HG03135 (cell line): Measurements from ENCODE around the gene MDFIC.
A peak's percentile ranks its signal among the peaks of the same experiment; 100 is the strongest.
"Not testable (repeated sequence)": the region's sequence is repeated elsewhere in the genome, so short reads cannot be mapped to it uniquely, and the experiment has no call there.

Experiments
- ATAC-seq: cut with Tn5 transposase; IDR thresholded peaks from one replicate; pipeline ENCODE4 v1.9.1; 2021; ENCODE audit warnings: mild to moderate bottlenecking, moderate library complexity; ENCODE audit not compliant: unreplicated experiment

Gene MDFIC, protein sequence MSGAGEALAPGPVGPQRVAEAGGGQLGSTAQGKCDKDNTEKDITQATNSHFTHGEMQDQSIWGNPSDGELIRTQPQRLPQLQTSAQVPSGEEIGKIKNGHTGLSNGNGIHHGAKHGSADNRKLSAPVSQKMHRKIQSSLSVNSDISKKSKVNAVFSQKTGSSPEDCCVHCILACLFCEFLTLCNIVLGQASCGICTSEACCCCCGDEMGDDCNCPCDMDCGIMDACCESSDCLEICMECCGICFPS

DNA sequence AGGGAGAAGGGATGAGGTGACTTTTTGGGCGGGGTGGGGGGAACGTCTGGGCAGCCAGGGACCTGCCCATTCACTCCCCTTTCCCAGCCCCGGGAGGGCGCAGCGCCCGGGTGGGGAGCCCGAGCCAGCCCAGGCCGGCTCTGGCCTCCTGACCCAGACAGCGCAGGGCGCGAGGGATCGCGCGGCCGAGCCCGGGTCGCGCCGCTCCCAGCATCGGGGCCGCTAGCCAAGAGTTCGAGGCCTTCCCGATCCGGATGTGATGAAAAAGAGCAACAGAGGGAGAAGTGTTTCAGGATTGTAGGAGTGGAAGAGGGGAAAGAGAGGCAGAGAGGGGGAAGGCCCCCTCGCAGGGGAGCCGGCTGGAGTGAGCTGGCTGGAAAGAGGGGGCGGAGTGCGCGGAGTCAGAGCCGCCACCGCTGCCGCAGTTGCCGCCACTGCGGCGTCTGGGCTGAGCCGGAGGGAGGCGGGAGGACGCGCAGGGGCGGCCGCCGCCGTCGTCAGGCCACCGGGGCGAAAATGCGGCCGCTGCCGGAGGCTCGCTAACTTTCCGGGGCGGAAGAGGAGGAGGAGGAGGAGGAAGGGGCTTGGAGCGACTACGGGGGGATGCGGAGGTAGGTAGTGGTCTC is at the start of gene MDFIC:
Gene MDFIC, plus strand, starts transcription at position 69 of the 626 bp plus-strand sequence. CDS start 940 bp downstream, outside the sequence.
- peak; percentile 43 for ATAC-seq

DNA sequence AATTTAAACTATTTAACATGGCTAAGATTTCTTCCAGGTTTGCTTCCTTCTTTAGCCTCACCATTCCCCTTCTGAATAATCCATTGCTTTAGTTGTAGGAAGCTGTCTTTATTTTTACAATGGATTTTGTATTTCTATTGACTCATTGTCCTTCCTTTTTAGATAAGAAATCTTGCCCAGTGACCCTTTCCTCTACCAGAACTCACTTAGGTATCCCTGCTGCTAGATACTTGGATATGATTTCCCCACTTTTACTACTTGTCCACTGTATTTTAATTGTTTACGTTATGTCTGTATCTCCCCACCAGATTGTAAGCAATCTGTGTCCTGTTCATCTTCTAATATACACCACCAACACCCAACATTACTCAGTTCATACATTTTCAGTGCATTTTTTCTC is 47.7 kb upstream of the MDFIC start:
- ATAC-seq = no peak

DNA sequence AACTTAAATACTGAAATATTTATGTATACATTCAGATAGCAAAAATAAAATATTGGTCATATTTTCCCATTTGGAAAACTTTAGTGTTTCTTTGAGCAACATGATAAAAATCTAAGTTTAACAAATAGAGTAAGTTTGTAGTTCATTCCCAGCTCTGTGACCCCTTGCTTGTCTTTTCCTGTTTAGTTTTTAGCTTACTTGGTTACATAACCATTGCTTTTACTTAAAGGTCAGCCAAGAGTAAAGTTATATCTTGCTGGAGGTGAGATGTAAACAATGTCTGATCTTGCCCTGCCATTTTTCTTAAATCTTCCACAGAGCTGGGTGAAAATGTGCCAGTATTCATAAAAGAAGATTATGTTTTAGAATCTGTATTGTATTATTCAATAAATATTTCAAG is 46.7 kb upstream of the MDFIC start:
- no peak for ATAC-seq

DNA sequence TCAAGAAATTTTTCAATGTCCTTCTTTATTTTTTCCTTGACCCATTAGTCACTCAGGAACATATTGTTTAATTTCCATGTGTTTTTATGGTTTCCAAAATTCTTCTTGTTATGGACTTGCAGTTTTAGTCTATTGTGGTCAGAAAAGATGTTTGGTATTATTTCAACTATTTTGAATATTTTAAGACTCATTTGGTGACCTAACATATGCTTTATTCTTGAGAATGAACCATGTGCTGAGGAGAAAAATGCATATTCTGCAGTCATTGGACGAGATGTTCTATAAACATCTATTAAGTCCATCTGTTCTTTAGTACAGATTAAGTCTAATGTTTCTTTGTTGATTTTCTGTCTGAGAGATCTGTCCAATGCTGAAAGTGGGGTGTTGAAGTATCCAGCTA is 42.3 kb upstream of the MDFIC start:
- ATAC-seq = no peak

DNA sequence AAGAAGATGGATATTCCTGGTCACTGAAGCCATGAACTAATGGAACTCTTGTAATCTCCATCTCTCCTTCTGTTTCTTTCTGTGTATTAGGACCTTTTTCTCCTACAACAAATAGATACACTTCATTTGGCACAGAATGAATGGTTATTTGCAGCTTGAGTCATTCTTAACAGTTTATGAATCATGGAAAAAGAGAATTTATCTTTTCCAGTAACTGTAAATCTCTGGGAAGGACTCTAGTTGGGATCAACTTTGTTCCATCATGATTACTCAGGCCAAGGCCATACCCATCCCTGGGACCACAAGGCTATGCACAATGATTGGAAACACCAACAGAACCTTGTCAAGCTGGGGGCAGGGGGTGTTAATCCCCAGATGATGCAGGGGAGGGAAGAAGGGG is 36.1 kb upstream of the MDFIC start:
- ATAC-seq = no peak

DNA sequence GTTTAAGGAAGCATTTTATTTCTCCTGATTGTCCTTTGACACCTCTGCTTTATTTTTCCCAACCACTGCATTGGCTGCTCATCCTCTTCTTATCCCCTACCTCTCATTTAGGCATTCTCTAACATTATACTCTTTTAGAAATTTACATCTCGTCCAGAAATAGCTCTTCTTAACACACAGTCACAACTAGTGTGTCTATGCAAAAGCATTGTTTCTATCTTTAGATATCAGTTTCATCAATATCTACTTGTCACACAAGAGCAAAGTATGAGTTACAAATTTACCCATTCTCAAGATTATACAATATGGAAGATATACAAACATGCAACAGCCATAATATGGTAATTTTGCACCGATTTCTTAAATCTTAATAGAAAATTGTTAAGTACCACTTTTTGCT is 35.7 kb upstream of the MDFIC start:
- ATAC-seq = no peak

DNA sequence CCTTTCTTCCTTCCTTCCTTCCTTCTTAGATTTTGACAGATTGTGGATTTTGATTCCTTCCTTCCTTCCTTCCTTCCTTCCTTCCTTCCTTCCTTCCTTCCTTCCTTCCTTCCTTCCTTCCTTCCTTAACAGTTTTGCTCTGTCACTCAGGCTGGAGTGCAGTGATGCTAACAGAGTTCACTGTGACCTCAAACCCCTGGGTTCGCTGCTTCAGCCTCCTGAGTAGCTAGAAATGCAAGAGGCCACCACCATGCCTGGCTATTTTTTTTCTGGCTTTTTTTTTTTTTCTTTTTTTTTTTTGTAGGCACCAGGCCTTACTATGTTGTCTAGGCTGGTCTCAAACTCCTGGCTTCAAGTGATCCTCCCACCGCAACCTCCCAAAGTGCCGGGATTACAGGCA is 32.8 kb upstream of the MDFIC start:
- not testable (repeated sequence) for ATAC-seq

DNA sequence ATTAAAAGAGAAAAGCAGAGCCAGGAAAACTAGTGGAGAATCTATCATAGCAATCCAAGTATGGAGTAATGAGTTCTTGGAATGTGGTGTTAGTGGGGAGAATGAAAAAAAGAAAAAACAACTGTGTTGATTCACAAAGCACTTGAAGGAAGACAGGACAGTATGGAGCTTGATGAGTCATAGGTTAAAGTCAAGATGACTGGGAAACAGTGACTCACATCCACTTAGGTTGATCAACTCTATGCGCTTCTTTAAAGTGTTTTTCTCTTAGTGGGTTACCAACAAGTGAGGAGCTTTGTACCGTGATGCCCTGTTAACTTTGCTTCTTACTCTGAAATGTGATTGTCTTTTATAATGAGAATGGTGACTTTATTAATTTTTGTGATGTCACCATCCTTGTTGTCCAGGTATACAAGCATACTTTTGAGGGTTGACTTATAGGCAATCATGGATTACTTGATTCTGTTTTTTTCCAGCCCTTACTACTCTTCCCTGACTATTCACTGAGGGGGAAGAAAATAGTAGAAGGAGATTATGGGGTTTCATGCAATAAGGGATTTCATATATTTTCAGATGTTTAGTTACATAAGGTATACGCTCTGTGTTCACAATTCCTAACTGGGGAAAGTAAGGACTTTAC is 32.1 kb upstream of the MDFIC start:
- no peak for ATAC-seq

DNA sequence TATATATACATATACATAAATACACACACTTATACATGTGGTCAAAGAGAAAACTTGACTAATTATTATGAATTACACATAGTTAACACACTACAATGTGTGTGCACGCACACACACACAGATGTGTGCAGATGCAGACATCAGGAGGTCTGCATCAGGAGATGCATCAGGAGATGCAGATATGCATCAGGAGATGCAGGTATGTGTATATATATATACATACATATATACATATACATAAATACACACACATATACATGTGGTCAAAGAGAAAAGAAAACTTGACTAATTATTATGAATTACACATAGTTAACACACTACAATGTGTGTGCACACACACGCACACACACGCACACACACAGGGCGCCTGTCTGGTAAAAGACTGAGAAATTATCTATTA is 31.3 kb upstream of the MDFIC start:
- no peak for ATAC-seq

DNA sequence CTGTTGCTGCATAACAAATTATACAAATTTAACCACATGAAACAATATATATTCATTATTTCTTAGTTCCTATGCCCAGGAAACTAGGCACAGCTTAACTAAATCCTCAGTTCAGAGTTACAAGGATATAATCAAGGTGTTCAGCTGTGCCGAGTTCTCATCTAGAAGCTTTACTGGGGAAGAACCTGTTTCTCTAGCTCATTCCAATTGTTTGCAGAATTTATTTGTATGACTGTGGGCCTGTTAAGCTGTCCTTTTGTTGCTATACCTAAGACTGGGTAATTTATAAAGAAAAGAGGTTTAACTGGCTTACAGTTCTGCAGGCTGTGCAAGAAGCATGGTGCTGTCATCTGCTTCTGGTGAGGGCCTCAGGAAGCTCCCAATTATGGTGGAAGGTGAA is 21.8 kb upstream of the MDFIC start:
- ATAC-seq = no peak

DNA sequence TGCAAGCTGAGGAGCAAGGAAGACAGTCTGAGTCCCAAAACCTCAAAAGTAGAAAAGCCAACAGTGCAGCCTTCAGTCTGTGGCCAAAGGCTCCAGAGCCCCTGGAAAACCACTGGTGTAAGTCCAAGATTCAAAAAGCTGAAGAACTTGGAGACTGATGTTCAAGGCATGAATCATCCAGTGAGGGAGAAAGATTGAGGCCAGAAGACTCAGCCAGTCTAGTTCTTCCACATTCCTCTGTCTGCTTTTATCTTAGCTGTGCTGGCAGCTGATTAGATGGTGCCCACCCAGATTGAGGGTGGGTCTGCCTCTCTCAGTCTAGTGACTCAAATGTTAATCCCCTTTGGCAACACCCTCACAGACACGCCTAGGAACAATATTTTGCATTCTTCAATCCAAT is 20.1 kb upstream of the MDFIC start:
- no peak for ATAC-seq

DNA sequence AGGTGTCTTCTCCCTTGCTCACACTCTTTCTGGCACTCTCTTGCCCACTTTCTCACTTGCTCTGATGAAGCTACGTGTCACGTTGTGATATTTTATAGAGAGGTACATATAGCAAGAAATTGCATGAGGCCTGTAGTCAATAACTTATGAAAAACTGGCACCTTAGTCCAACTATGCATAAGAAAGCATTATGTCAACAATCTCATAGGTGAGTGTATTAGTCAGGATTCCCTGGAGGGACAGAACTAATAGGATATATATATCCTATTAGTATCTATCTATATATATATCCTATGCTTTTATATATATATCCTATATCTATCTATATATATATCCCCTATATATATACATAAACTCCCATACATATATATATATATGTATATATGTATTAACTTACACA is 18.8 kb upstream of the MDFIC start:
- no peak for ATAC-seq

DNA sequence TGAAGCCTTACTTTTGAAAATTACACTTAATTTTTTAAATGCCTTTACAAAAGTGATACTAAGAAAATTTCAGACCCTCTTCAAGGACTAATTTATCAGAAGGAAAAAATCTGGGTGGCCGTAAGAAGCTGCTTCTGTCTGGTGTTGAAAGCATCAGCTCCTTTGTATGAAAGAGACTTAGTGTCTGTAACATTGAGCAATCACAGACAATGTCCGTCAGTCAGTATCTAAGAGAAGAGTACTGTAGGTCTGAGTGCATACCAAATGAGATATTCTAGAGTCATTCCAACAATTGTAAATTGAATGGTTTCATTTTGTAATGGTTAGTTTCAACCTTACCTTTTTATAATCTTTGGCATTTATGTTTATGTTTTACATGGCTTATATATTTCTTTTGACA is 11.1 kb upstream of the MDFIC start:
- no peak for ATAC-seq

DNA sequence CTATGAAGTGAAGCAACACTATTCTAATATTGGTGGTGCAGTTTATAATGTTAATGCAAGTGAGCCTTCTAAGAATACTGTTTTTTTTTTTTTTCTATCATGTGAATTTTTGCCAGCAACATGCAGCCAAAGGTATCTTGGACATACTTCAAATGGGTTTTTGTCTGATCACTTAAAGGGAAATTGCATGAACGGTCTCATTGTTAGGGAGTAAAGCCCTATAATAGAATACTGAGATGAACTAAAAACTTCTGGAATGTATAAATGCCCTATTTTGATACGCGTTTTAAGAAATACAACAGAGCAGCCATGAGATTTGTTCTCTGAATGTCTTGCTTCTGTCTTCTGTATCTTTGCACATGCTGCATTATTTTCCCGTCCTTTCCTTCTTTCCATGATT is 10.5 kb upstream of the MDFIC start:
- ATAC-seq = no peak

DNA sequence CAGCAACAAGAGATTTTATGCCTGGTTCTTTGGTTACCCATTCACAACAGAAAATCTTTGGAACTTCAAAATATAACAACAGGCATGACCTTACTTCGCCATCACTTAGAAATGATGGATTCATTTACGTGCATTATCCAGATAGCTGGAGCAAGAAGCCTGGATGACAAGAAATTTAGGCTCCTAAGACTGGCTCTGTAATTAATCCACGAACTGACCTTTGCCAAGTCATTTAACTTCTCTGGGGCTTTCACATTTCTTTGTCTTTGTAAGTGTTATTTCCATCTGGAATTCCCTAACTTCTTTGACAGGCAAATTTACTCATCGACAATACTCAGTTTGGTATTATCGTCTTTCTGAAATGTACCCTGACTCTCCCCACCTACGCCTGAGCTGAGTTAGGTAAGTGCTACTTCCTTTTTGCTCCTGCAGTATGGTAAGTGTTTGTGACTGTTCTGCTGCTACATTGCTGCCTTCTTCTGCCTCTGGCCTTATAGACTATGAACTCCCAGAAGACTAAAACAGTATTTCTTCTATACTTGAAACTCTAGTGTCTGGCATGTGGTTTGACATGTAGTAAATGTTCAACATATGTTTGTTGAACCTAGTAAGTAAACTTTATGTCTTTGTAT is 5.5 kb upstream of the MDFIC start:
- peak; percentile 92 for ATAC-seq

DNA sequence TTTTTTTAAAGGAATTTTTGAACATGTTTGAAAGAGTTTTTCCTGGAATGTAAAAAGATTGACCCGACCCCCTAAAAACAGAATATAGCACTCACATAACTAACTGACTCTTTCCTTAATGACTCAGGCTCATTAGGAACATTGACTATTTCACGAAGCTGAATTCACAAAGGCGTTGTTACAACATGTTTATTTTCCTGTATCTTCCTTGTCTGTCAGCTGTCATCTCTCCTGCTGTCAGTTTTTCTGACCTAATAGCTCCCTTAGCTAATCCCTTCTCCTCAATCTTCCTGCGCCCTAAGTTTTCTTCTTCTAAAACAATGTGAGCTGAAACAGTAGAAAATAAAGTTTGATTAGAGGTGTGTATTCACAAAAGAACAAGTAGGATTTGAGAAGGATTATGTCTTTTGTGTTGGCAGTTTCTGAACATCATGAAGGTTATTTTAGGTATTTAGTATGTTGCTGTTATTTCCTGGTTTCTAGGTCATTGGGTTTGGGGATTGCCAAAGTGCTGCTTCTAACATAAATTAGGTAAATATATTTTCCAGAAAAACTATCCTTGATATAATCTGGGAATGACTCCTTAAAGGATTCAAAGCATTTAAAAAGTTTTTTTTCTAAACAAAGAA is 4.6 kb upstream of the MDFIC start:
- ATAC-seq = no peak

DNA sequence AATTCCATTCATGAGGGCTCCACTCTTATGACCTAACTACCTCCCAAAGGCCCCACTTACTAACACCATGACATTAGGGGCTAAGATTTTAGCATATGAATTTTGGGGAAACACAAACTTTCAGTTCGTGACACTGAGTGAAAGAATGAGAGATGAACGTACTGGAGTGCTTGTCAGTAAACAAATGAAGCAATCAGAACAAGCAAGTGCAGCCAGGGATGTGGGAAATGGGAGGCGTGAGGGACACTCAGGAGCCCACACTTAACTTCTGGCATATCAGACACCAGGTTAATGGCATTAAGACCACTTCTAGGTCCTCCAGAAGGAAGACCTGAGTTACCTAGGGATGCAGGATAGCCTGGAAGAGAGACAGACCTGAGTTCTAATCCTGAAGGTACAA is 2.3 kb upstream of the MDFIC start:
- no peak for ATAC-seq

DNA sequence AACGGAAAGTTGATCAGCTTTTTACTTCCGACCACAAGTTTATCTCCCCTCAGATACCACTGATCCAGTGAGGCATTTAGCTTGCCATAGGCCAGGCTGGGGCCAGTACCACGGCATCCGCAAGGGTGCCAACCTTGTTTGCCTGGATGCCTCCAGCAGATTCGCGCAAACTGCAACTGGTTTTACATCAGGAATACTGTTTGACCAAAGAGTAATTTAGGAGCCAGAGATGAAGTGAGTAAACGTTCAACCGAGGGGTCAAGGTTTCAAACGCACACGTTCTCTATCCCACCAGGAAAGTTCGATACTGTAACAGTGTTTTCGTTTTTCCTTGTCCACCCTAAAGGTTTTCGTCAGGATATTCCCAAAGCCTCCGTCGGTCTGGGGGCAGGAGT is 266 bp upstream of the MDFIC start:
- no peak for ATAC-seq

DNA sequence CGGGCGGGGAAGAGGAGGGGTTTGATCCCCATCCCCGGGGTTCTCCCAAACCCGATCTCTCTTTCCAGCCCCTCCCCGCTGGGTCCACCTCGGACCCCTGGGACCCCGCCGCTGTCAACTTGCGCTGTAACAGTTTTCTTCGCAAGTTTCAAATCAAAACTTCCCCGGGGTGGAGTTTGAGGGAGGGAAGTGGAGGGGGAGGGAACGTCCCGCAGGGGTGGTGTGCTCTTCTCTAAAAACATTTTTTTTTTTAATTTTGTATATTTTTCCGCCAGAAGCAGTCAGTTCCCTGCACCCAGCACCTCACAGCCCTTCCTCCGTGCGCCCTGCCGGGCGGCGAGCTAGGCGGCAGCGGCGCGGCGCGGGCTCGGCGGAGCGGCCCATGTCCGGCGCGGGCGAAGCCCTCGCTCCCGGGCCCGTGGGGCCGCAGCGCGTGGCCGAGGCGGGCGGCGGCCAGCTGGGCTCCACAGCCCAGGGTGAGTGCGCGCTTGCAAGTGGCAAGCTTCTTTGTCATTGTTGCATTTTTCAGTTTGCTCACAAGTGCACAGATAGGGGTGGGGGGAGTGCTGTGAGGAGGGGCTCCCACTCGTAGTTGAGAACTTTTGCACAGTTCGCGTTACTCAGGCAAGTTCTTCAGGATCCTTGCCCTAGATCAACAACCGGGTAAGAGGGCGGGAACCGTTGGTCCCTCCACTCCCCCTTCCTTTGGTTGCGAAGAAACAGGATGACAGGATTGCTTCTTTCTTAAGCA is 933 bp downstream of the MDFIC start:
- ATAC-seq = peak; percentile 38

DNA sequence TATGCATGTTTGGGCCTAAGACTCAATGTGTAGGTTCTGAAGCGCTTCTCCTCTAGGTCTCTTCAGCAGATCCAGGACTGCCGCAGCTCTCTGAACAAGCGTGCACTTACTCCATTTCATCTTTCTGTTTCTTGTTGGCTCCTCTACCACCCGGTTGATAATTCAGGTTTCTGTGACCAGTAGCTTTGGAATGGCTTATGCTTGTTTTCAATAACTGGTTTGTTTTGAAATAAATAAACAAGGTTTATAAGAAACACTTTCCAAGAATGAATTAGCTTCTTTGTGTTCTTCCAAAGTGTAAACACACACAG is 1.5 kb downstream of the MDFIC start:
- peak; percentile 35 for ATAC-seq
